Measurements from ENCODE around the gene KCND1.

Gene KCND1

DNA sequence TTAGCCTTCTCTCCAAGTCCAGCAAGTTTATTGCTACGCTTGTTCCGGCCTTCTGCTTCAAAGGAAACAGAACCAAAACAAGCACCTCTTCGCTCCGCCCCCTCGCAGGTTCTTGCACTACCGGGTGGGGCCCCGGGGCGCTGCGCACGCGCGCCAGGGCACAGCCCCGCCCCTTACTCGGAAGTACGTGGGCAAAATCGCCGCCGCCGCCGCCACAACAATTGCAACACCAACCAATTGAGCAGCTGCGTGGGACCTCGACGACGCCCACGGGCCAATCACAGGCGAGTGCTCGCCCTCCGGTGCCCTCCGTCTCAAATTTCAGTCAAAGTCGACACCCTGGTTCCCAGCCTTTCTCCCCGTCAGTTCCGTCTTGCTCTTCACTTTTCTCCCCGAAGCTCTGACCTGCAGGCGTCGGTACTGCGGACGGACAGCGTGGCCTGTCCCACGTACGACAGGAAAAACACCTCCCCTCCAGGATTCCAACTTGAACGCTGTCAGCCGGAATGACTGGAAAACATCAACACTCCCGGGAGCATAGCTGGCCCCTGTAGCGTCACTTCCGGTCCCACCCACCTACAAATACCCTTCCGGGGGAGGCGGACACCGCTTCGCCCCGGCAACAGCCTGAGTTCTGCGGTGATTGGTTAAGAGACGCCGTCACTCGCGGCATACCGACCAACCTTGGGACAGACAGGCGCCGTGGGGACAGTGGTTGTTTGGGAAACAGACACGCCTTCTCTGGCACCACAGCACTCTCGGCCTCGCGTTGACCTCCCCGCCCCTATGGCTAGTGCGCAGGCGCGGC is 13.6 kb downstream of the KCND1 start:
- H3K36me3 ChIP-seq (ENCODE audit: control insufficient read depth in 1 of 2, insufficient read depth in 2 of 2, low read length in 2 of 2): peaks cover 4 to 9% of the 10 kb centered on the region in 2 donors
- no peaks in the 10 kb centered on the region for H3K9me3 ChIP-seq (ENCODE audit: control insufficient read depth in 1 of 2, low read length in 2 of 2)
- H3K27me3 ChIP-seq (ENCODE audit: low read depth, low read length): no peaks in the 10 kb centered on the region
- H3K27ac ChIP-seq (ENCODE audit: low read length): peak overlapping the region; percentile 94
- peaks cover 0 to 40% of the 10 kb centered on the region in 2 donors for H3K4me1 ChIP-seq (ENCODE audit: control insufficient read depth in 1 of 2, insufficient read depth in 2 of 2, low read length in 2 of 2)
- H3K4me3 ChIP-seq (ENCODE audit: low read depth in 1 of 2, low read length in 2 of 2): peak overlapping the region; percentile 53 to 60

DNA sequence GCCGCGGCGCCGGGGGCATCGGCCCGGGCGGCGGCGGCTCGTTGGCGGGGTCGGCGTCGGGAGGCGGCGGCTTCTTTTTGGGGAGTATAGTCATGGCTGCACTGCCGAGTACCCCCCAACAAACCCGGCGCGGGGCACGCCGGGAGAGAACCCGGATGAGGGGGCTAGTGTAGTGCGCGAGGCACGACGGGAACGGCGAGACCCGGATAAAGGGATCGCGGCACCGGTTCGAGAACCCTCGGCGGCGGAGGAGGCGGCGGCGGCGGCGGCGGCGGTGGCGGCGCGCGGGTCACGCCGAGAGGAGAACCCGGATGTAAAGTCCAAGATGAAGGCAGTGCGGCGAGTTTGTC is 14.2 kb downstream of the KCND1 start, which contains the start of gene OTUD5:
OTUD5 (minus strand) TSS at position 131 of the 350 bp plus-strand sequence; CDS start at position 94, 37 bp downstream.
- peaks cover 0 to 45% of the 10 kb centered on the region in 2 donors for H3K4me1 ChIP-seq (ENCODE audit: control insufficient read depth in 1 of 2, insufficient read depth in 2 of 2, low read length in 2 of 2)

DNA sequence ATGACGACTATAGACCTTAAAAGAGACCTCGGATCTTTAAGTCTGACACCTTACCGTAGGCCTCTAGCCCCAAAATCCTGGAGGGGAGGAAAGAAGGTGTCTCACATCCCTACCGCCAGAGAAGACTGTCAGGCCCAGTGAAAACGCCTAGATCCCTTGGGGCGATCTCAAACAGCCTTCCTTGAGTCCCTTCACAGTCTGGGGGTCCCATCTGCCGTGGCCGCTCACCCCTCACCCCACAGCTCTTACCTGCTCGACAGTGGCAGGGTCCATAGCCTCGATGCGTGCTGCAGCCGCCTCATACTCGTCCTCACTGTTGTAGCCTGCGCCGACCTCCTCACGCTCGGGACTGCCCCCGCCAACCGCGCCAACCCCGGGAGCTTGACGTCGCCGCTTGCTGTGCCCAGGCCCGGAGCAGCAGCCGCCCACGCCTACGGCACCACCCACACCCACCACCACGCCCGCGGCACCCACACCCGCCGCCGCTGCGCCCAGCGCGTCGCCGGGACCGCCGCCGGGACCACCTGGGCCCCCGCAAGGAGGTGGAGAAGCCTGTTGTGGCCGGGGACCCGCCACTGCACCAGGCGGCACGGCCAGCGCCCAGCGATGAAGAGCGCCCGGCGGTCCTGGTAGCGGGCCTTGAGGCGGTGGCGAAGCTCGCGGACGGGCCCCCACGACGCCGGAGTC is 14.8 kb downstream of the KCND1 start:
- Histone ChIP-seq H3K4me1 (ENCODE audit: control insufficient read depth in 1 of 2, insufficient read depth in 2 of 2, low read length in 2 of 2) (peaks cover 0 to 48% of the 10 kb centered on the region in 2 donors), H3K27ac (ENCODE audit: low read length) (peak overlapping the region; percentile 75)

More for the DNA sequence above, 14.2 kb downstream of the KCND1 start, which contains the start of gene OTUD5:
- peak within 1 kb of the TSS; percentile 62 to 75 for H3K4me3 ChIP-seq (ENCODE audit: low read depth in 1 of 2, low read length in 2 of 2)
- H3K27ac ChIP-seq (ENCODE audit: low read length): peak within 1 kb of the TSS; percentile 94
- H3K9me3 ChIP-seq (ENCODE audit: control insufficient read depth in 1 of 2, low read length in 2 of 2): no peaks in the 10 kb centered on the region
- H3K27me3 ChIP-seq (ENCODE audit: low read depth, low read length): no peaks in the 10 kb centered on the region
- H3K36me3 ChIP-seq (ENCODE audit: control insufficient read depth in 1 of 2, insufficient read depth in 2 of 2, low read length in 2 of 2): peaks cover 4 to 9% of the 10 kb centered on the region in 2 donors

GRCh38 chrX:48948589-48948988 is 23.1 kb downstream of the KCND1 start:
- Histone ChIP-seq H3K9me3 (ENCODE audit: control insufficient read depth in 1 of 2, low read length in 2 of 2) (no peaks in the 10 kb centered on the region), H3K27me3 (ENCODE audit: low read depth, low read length) (no peaks in the 10 kb centered on the region), H3K4me1 (ENCODE audit: control insufficient read depth in 1 of 2, insufficient read depth in 2 of 2, low read length in 2 of 2) (peaks cover 0 to 14% of the 10 kb centered on the region in 2 donors), H3K27ac (ENCODE audit: low read length) (no peak overlapping the region), H3K4me3 (ENCODE audit: low read depth in 1 of 2, low read length in 2 of 2) (no peak overlapping the region), H3K36me3 (ENCODE audit: control insufficient read depth in 1 of 2, insufficient read depth in 2 of 2, low read length in 2 of 2) (no peaks in the 10 kb centered on the region)

More for the DNA sequence above, 14.8 kb downstream of the KCND1 start:
- H3K27me3 ChIP-seq (ENCODE audit: low read depth, low read length): no peaks in the 10 kb centered on the region
- peak overlapping the region; percentile 62 to 75 for H3K4me3 ChIP-seq (ENCODE audit: low read depth in 1 of 2, low read length in 2 of 2)
- H3K36me3 ChIP-seq (ENCODE audit: control insufficient read depth in 1 of 2, insufficient read depth in 2 of 2, low read length in 2 of 2): peaks cover 4 to 9% of the 10 kb centered on the region in 2 donors
- H3K9me3 ChIP-seq (ENCODE audit: control insufficient read depth in 1 of 2, low read length in 2 of 2): no peaks in the 10 kb centered on the region

DNA sequence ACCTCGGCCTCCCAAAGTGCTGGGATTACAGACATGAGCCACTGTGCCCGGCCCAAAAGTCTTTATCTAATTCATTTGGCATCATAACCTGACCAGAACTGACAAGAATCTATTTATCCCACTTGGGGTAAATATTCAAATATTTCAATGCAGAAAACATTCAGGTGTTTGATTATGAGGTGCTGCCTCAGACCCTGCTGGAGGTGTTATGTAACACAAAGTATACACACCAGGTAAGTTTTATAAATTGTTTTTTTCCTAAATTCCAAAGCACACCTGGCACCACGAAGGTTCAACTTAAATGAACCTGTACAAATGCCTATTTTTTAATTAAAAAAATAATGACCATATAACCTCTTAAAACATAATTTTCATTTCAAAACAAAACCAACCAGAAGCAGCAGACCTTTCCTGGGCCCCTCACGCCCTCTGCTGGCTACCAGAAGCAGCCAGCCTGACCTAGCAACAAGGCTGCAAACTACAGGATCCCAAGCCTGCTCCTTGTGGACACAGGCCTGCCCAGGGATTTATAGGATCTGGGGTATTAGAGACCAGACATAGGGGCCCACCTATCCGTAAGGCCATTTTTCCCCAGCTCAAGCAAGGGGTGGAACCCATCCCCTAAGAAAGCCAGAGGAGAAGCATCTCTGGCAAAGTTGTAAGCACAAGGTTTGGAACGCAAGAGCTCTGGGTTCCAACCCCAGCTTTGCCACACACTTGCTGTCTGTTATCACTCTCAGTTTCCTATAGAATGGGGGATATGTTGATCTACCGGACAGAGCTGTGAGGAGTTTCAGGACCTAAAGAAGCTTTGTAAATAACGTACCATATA is 25.9 kb downstream of the KCND1 start:
- Histone ChIP-seq H3K4me1 (ENCODE audit: control insufficient read depth in 1 of 2, insufficient read depth in 2 of 2, low read length in 2 of 2) (peaks cover 0 to 4% of the 10 kb centered on the region in 2 donors), H3K9me3 (ENCODE audit: control insufficient read depth in 1 of 2, low read length in 2 of 2) (no peaks in the 10 kb centered on the region), H3K27ac (ENCODE audit: low read length) (no peak overlapping the region), H3K4me3 (ENCODE audit: low read depth in 1 of 2, low read length in 2 of 2) (no peak overlapping the region), H3K27me3 (ENCODE audit: low read depth, low read length) (no peaks in the 10 kb centered on the region), H3K36me3 (ENCODE audit: control insufficient read depth in 1 of 2, insufficient read depth in 2 of 2, low read length in 2 of 2) (peaks cover 0 to 4% of the 10 kb centered on the region in 2 donors)

GRCh38 chrX:48942895-48943294 is 28.7 kb downstream of the KCND1 start:
- Histone ChIP-seq H3K36me3 (ENCODE audit: control insufficient read depth in 1 of 2, insufficient read depth in 2 of 2, low read length in 2 of 2) (peaks cover 0 to 4% of the 10 kb centered on the region in 2 donors), H3K27me3 (ENCODE audit: low read depth, low read length) (no peaks in the 10 kb centered on the region), H3K27ac (ENCODE audit: low read length) (no peak overlapping the region), H3K9me3 (ENCODE audit: control insufficient read depth in 1 of 2, low read length in 2 of 2) (no peaks in the 10 kb centered on the region), H3K4me1 (ENCODE audit: control insufficient read depth in 1 of 2, insufficient read depth in 2 of 2, low read length in 2 of 2) (peaks cover 0 to 16% of the 10 kb centered on the region in 2 donors), H3K4me3 (ENCODE audit: low read depth in 1 of 2, low read length in 2 of 2) (no peak overlapping the region)

- H3K27ac ChIP-seq (ENCODE audit: low read length): peak overlapping the region; percentile 39
Observed at GRCh38 chrX:48940404-48940955, 31.2 kb downstream of the KCND1 start.

DNA sequence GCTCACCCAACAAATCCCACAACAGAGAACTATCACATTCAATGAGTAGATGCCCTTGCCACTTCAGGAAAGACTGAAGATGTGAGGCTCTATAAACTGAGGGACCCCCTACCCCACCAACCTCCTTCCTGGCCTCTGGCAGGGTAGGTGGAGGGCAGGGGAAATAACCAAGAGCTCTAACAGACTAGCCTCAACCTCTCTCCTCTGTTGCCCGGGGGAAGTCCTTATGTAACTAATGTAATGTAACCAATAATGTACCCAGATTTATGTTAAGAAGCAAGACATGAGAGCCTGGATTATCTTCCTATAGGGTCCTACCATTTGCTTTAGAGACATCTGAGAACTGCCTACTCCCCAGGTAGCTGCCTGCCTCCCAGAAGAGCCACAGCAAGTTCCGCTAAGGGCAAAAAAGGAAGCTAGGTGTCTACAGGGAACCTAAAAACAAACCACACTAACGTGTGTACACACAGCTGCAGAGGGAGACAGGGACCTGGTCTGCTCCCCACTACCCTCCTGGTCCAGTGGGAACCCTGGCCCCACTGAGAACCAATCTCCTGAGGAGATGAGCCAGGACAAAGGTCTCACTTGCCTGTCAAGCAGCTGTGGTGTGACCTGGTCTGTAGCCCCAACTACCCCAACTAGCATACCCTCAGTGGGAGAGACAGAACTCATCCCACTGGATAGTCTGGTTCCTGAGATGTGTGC is 32.0 kb downstream of the KCND1 start:
- Histone ChIP-seq H3K4me3 (ENCODE audit: low read depth in 1 of 2, low read length in 2 of 2) (no peak overlapping the region), H3K36me3 (ENCODE audit: control insufficient read depth in 1 of 2, insufficient read depth in 2 of 2, low read length in 2 of 2) (peaks cover 2 to 9% of the 10 kb centered on the region in 2 donors), H3K4me1 (ENCODE audit: control insufficient read depth in 1 of 2, insufficient read depth in 2 of 2, low read length in 2 of 2) (peaks cover 0 to 26% of the 10 kb centered on the region in 2 donors), H3K27me3 (ENCODE audit: low read depth, low read length) (no peaks in the 10 kb centered on the region), H3K9me3 (ENCODE audit: control insufficient read depth in 1 of 2, low read length in 2 of 2) (no peaks in the 10 kb centered on the region), H3K27ac (ENCODE audit: low read length) (peak overlapping the region; percentile 39)

More at GRCh38 chrX:48940404-48940955, 31.2 kb downstream of the KCND1 start:
- peaks cover 0 to 4% of the 10 kb centered on the region in 2 donors for H3K36me3 ChIP-seq (ENCODE audit: control insufficient read depth in 1 of 2, insufficient read depth in 2 of 2, low read length in 2 of 2)
- H3K4me3 ChIP-seq (ENCODE audit: low read depth in 1 of 2, low read length in 2 of 2): no peak overlapping the region
- H3K4me1 ChIP-seq (ENCODE audit: control insufficient read depth in 1 of 2, insufficient read depth in 2 of 2, low read length in 2 of 2): peaks cover 0 to 26% of the 10 kb centered on the region in 2 donors
- no peaks in the 10 kb centered on the region for H3K9me3 ChIP-seq (ENCODE audit: control insufficient read depth in 1 of 2, low read length in 2 of 2)
- H3K27me3 ChIP-seq (ENCODE audit: low read depth, low read length): no peaks in the 10 kb centered on the region

DNA sequence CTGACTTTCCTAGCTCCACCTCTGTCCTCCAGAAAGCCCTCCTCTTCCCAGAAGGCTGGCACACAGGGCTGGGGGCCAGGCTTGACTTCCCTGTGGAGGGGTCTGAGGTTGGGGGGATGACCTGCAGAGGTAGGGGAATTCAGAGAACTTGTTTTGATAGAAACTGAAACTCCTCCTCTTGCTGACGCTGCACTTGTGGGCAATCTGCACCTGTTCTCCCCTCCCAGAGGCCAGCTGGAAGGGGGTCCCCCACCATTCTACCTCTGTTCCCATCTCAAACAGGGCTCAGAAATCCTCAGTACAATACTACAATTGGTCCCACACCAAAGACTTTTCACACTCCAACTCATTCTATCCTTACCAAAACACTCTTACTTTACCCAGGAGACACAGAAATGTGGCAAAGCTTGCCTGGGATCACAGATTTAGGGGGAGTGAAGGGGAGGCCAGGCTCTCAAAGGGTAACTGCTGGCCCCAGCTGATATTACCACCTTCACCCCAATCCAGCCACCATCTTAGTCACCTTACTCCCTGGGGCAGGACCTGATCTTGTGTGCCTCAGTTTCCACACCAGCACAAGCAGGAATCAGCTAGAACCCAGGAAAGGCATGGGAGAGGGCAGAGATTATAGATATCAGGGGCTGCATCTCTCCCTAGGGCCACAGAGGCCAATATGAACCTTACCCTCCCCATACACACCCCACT is 32.8 kb downstream of the KCND1 start:
- no peak overlapping the region for H3K27ac ChIP-seq (ENCODE audit: low read length)
- peaks cover 0 to 26% of the 10 kb centered on the region in 2 donors for H3K4me1 ChIP-seq (ENCODE audit: control insufficient read depth in 1 of 2, insufficient read depth in 2 of 2, low read length in 2 of 2)

More for the DNA sequence above, 32.8 kb downstream of the KCND1 start:
- H3K36me3 ChIP-seq (ENCODE audit: control insufficient read depth in 1 of 2, insufficient read depth in 2 of 2, low read length in 2 of 2): peaks cover 10 to 14% of the 10 kb centered on the region in 2 donors
- H3K27me3 ChIP-seq (ENCODE audit: low read depth, low read length): no peaks in the 10 kb centered on the region
- no peaks in the 10 kb centered on the region for H3K9me3 ChIP-seq (ENCODE audit: control insufficient read depth in 1 of 2, low read length in 2 of 2)
- no peak overlapping the region for H3K4me3 ChIP-seq (ENCODE audit: low read depth in 1 of 2, low read length in 2 of 2)

Measured in muscle layer of duodenum (tissue), 2 donors.